Measurements from ENCODE around the gene DNAJB11.
"Not testable (repeated sequence)": the region's sequence is repeated elsewhere in the genome, so short reads cannot be mapped to it uniquely, and the experiment has no call there.

Gene DNAJB11

GRCh38 chr3:186570096-186570940 is at the start of gene DNAJB11:
Gene DNAJB11, plus strand, starts transcription at chr3:186570720. Its CDS starts 178 bp downstream, at chr3:186570898.
- peak; percentile 100 for DNase-seq (ENCODE audit: low spot score)

GRCh38 chr3:186520957-186521842 is 49.3 kb upstream of the DNAJB11 start:
- no peak for DNase-seq (ENCODE audit: low spot score)

GRCh38 chr3:186523022-186523421 is 47.5 kb upstream of the DNAJB11 start:
- DNase-seq (ENCODE audit: low spot score), result no peak

GRCh38 chr3:186523434-186523833 is 47.1 kb upstream of the DNAJB11 start:
- no peak for DNase-seq (ENCODE audit: low spot score)

- no peak for DNase-seq (ENCODE audit: low spot score)
Observed at GRCh38 chr3:186524616-186525015, 45.9 kb upstream of the DNAJB11 start.

GRCh38 chr3:186525369-186526255 is 44.9 kb upstream of the DNAJB11 start:
- no peak for DNase-seq (ENCODE audit: low spot score)

GRCh38 chr3:186526256-186526606 is 44.3 kb upstream of the DNAJB11 start:
- no peak for DNase-seq (ENCODE audit: low spot score)

- no peak for DNase-seq (ENCODE audit: low spot score)
Observed at GRCh38 chr3:186529201-186529999, 41.1 kb upstream of the DNAJB11 start.

- DNase-seq (ENCODE audit: low spot score), result no peak
Observed at GRCh38 chr3:186530415-186530814, 40.1 kb upstream of the DNAJB11 start.

- not testable (repeated sequence) for DNase-seq (ENCODE audit: low spot score)
Observed at GRCh38 chr3:186531694-186532093, 38.8 kb upstream of the DNAJB11 start.

GRCh38 chr3:186532598-186533072 is 37.9 kb upstream of the DNAJB11 start:
- DNase-seq (ENCODE audit: low spot score), result no peak

- DNase-seq (ENCODE audit: low spot score), result no peak
Observed at GRCh38 chr3:186534113-186534669, 36.3 kb upstream of the DNAJB11 start.

- no peak for DNase-seq (ENCODE audit: low spot score)
Observed at GRCh38 chr3:186536883-186537844, 33.4 kb upstream of the DNAJB11 start.

- no peak for DNase-seq (ENCODE audit: low spot score)
Observed at GRCh38 chr3:186538779-186539178, 31.7 kb upstream of the DNAJB11 start.

- peak; percentile 78 for DNase-seq (ENCODE audit: low spot score)
Observed at GRCh38 chr3:186540221-186540834, 30.2 kb upstream of the DNAJB11 start.

- peak; percentile 49 for DNase-seq (ENCODE audit: low spot score)
Observed at GRCh38 chr3:186540835-186541226, 29.7 kb upstream of the DNAJB11 start.

- no peak for DNase-seq (ENCODE audit: low spot score)
Observed at GRCh38 chr3:186544281-186544680, 26.2 kb upstream of the DNAJB11 start, which contains the start of gene CRYGS. Gene CRYGS, minus strand, starts transcription at chr3:186544380. Its CDS starts 54 bp downstream, at chr3:186544326.

GRCh38 chr3:186549497-186549896 is 21.0 kb upstream of the DNAJB11 start:
- DNase-seq (ENCODE audit: low spot score), result no peak

GRCh38 chr3:186551387-186551786 is 19.1 kb upstream of the DNAJB11 start:
- DNase-seq (ENCODE audit: low spot score), result no peak

All from RKO (cell line).